ENCODE measurements around the gene MKKS. TPM values are rescaled to one million over a fixed set of nuclear protein-coding genes. Genes with fewer than 3 reads are reported as not detected.

Gene MKKS
- total RNA-seq, 2 experiments from 2014 or later: 6.6 to 7.5 TPM

DNA sequence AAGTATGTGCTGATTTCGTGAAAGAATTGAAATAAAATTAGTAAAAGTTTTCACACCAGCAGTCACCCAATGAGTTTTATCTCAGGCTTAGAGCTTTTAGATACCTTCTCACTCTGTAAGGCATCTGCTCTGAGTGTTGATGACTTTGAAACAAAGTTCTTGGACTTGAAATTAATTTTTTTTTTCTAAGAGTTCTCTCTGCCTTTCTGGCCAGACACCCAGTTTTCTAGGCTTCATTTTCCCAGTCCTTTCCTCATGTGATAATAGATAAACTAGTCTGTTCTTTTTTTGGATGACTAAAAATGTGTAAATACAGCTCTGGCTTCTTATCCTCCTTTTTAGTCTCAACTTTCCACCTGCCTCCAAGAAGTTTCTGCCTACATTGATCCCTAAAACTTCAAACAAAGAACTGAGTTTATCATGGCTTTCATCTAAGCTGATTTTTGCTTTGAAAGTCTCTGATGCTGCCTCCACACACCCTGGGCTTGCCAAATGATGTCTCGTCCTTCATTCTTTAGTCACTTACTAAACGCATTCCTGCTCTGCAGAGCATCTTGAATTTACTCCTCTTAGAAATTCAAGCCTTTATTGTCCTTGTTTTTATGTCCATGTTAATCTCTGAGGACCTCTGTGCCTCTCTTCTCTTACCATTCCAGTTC lies 33.8 kb upstream of the MKKS start:
- no peak for DNase-seq
- Mint-ChIP-seq H3K4me1 (peaks cover 15% of the 10 kb centered on the region), H3K27me3 (no peaks in the 10 kb centered on the region), H3K4me3 (no peak overlapping the region), H3K27ac (no peak overlapping the region), H3K9me3 (ENCODE audit: low read depth) (no peaks in the 10 kb centered on the region), H3K36me3 (peaks cover 13% of the 10 kb centered on the region)
- no peak for ATAC-seq
- CTCF ChIA-PET: interaction anchor here (1.0 to 2.3 kb wide), 4 partner anchors 41 to 228 kb away, joined by 3 to 9 read pairs (median 4); no protein-coding TSS in a partner anchor

- CTCF ChIA-PET: interaction anchor here (1.1 to 2.3 kb wide), 2 partner anchors 21 to 70 kb away, joined by 4 to 9 read pairs; no protein-coding TSS in a partner anchor
- H3K4me3 Mint-ChIP-seq: no peak overlapping the region
- peaks cover 2% of the 10 kb centered on the region for H3K9me3 Mint-ChIP-seq (ENCODE audit: low read depth)
- H3K36me3 Mint-ChIP-seq: peaks cover 19% of the 10 kb centered on the region
- H3K27me3 Mint-ChIP-seq: no peaks in the 10 kb centered on the region
- peaks cover 18% of the 10 kb centered on the region for H3K4me1 Mint-ChIP-seq
- ATAC-seq (no peak), DNase-seq (no peak)
- no peak overlapping the region for H3K27ac Mint-ChIP-seq
Measured at GRCh38 chr20:10466855-10467254, 32.8 kb upstream of the MKKS start.

- DNase-seq (no peak), ATAC-seq (no peak)
- CTCF ChIA-PET: interaction anchor here (1.1 kb wide), 1 partner anchor 21 kb away, joined by 4 read pairs; no protein-coding TSS in a partner anchor
- Mint-ChIP-seq H3K27ac (no peak overlapping the region), H3K4me1 (peaks cover 21% of the 10 kb centered on the region), H3K27me3 (no peaks in the 10 kb centered on the region), H3K9me3 (ENCODE audit: low read depth) (peaks cover 2% of the 10 kb centered on the region), H3K36me3 (peaks cover 20% of the 10 kb centered on the region), H3K4me3 (no peak overlapping the region)
Measured at GRCh38 chr20:10466325-10466724, 32.3 kb upstream of the MKKS start.

- no peak for ATAC-seq
- peaks cover 24% of the 10 kb centered on the region for H3K4me1 Mint-ChIP-seq
- no peak overlapping the region for H3K4me3 Mint-ChIP-seq
- H3K27me3 Mint-ChIP-seq: no peaks in the 10 kb centered on the region
- H3K27ac Mint-ChIP-seq: no peak overlapping the region
- peaks cover 5% of the 10 kb centered on the region for H3K9me3 Mint-ChIP-seq (ENCODE audit: low read depth)
- DNase-seq: no peak
- peaks cover 32% of the 10 kb centered on the region for H3K36me3 Mint-ChIP-seq
- CTCF ChIA-PET: interaction anchor here (1.6 kb wide), 1 partner anchor 487 kb away, joined by 3 read pairs; no protein-coding TSS in a partner anchor
Measured at GRCh38 chr20:10465135-10465534, 31.1 kb upstream of the MKKS start.

DNA sequence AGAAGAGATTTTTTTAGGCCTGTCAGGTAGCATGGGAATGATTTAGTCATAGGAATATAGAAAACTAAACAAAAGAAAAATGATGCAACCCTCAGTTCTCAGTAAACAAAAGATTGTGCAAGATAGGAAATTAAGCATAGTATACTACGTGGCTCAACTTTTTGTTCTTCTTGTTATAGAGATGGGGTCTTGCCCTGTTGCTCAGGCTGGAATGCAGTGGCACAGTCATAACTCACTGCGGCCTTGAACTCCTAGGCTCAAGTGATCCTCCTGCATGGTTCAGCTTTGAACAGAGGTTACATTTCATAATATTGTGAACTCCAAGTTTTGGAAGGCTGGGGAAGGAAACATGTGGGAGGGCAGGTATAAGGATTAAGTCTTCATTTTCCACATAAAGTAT lies 29.6 kb upstream of the MKKS start:
- Mint-ChIP-seq H3K4me3 (no peak overlapping the region), H3K4me1 (peaks cover 22% of the 10 kb centered on the region), H3K36me3 (peaks cover 44% of the 10 kb centered on the region), H3K27ac (no peak overlapping the region), H3K27me3 (no peaks in the 10 kb centered on the region), H3K9me3 (ENCODE audit: low read depth) (peaks cover 7% of the 10 kb centered on the region)
- ATAC-seq (no peak), DNase-seq (no peak)
- CTCF ChIA-PET: no interaction called here

GRCh38 chr20:10462516-10462915 lies 28.5 kb upstream of the MKKS start:
- H3K4me3 Mint-ChIP-seq: no peak overlapping the region
- H3K27me3 Mint-ChIP-seq: no peaks in the 10 kb centered on the region
- DNase-seq: no peak
- CTCF ChIA-PET: no interaction called here
- H3K4me1 Mint-ChIP-seq: peaks cover 17% of the 10 kb centered on the region
- no peak overlapping the region for H3K27ac Mint-ChIP-seq
- H3K9me3 Mint-ChIP-seq (ENCODE audit: low read depth): peaks cover 12% of the 10 kb centered on the region
- ATAC-seq: no peak
- H3K36me3 Mint-ChIP-seq: peaks cover 52% of the 10 kb centered on the region

- H3K36me3 Mint-ChIP-seq: peaks cover 58% of the 10 kb centered on the region
- CTCF ChIA-PET: no interaction called here
- no peak overlapping the region for H3K4me3 Mint-ChIP-seq
Measured at GRCh38 chr20:10461495-10461894, 27.5 kb upstream of the MKKS start.

GRCh38 chr20:10454151-10454750 lies 20.2 kb upstream of the MKKS start:
- peaks cover 19% of the 10 kb centered on the region for H3K4me1 Mint-ChIP-seq
- peak overlapping the region; percentile 48 for H3K27ac Mint-ChIP-seq
- CTCF ChIA-PET: interaction anchor here (2.5 kb wide), 1 partner anchor 20 kb away, joined by 9 read pairs; the partner anchor contains the start of genes MKKS and SLX4IP
- H3K27me3 Mint-ChIP-seq: no peaks in the 10 kb centered on the region
- H3K4me3 Mint-ChIP-seq: no peak overlapping the region
- DNase-seq: no peak
- peaks cover 11% of the 10 kb centered on the region for H3K9me3 Mint-ChIP-seq (ENCODE audit: low read depth)
- no peak for ATAC-seq
- peaks cover 25% of the 10 kb centered on the region for H3K36me3 Mint-ChIP-seq

More at GRCh38 chr20:10461495-10461894, 27.5 kb upstream of the MKKS start:
- Mint-ChIP-seq H3K9me3 (ENCODE audit: low read depth) (peaks cover 16% of the 10 kb centered on the region), H3K4me1 (peaks cover 17% of the 10 kb centered on the region), H3K27me3 (no peaks in the 10 kb centered on the region), H3K27ac (no peak overlapping the region)
- no peak for ATAC-seq
- no peak for DNase-seq

DNA sequence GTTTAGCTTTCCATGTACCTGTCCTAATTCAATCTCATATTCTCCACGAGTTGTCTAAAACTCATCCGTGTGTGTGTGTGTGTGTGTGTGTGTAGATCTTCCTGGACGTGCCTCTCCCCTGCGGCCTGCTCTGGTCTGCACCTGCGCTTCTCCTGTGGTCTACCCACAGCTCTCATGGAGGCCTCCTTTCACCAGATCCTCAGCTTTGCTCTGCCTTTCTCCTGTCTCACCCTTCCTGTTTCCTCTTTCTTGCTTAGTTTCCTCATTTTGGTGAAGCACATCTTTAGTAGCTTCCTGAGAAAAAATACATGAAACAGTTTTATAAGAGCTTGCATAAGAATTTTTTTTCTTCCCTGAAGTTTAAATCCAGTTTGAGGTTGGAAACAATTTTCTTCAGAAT lies 19.2 kb upstream of the MKKS start:
- CTCF ChIA-PET: interaction anchor here (0.7 to 2.5 kb wide), 5 partner anchors 14 to 83 kb away, joined by 3 to 9 read pairs (median 5); partner anchors contain the start of genes MKKS and SLX4IP
- Mint-ChIP-seq H3K27me3 (no peaks in the 10 kb centered on the region), H3K4me1 (peaks cover 19% of the 10 kb centered on the region), H3K27ac (peak overlapping the region; percentile 67), H3K36me3 (peaks cover 15% of the 10 kb centered on the region), H3K4me3 (peak overlapping the region; percentile 10), H3K9me3 (ENCODE audit: low read depth) (peaks cover 5% of the 10 kb centered on the region)
- DNase-seq (peak; percentile 66), ATAC-seq (peak; percentile 87)

GRCh38 chr20:10449270-10449669 lies 15.2 kb upstream of the MKKS start:
- CTCF ChIA-PET: interaction anchor here (0.8 kb wide), 1 partner anchor 13 kb away, joined by 3 read pairs; no protein-coding TSS in a partner anchor
- Mint-ChIP-seq H3K4me1 (peaks cover 37% of the 10 kb centered on the region), H3K4me3 (no peak overlapping the region), H3K36me3 (peaks cover 5% of the 10 kb centered on the region), H3K27me3 (no peaks in the 10 kb centered on the region), H3K27ac (no peak overlapping the region), H3K9me3 (ENCODE audit: low read depth) (no peaks in the 10 kb centered on the region)
- no peak for ATAC-seq
- DNase-seq: no peak

DNA sequence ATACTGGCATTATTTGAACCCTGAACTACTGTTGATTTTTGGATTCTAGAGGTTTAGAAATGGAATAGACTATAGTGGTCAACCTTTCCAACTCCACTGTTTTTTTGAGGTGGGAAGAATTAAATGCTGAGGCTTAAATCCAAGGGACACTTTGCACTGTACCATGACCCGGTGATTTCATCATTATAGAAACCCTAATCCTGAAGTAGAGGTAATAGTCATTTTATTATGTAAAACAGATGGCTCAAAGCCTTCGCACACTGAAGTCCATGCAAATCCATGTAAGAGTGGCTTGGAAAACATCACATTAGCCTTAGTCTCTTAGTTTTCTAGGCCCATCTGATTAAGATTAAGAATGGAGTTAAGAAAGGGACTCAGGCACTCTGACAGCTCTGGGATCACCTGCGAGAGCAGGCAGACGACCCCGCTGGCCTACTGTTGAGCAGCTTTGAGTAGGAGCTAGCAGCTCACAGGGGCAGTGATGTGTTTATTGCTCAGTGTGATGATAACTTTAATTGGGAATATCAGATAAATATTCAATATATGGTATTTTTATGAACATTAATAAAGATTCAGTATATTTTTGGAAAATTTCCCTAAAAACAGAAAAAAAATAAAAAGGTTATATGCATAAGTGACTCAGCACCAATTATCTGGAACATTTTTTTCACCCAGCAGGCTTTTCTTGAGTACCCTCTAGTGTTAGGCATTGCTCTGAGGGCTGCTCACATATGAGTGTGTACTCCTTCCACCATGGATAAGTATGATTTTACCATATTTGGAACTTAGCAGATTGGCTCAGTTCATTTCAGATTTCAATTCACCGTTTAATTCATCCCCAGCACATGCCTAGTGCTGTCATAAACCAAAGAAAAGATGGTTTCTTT lies 14.5 kb upstream of the MKKS start:
- Mint-ChIP-seq H3K27me3 (no peaks in the 10 kb centered on the region), H3K9me3 (ENCODE audit: low read depth) (no peaks in the 10 kb centered on the region), H3K4me1 (peaks cover 30% of the 10 kb centered on the region), H3K4me3 (no peak overlapping the region), H3K36me3 (peaks cover 5% of the 10 kb centered on the region), H3K27ac (peak overlapping the region; percentile 12)
- DNase-seq: no peak
- ATAC-seq: no peak
- CTCF ChIA-PET: interaction anchor here (0.8 kb wide), 1 partner anchor 12 kb away, joined by 3 read pairs; no protein-coding TSS in a partner anchor

DNA sequence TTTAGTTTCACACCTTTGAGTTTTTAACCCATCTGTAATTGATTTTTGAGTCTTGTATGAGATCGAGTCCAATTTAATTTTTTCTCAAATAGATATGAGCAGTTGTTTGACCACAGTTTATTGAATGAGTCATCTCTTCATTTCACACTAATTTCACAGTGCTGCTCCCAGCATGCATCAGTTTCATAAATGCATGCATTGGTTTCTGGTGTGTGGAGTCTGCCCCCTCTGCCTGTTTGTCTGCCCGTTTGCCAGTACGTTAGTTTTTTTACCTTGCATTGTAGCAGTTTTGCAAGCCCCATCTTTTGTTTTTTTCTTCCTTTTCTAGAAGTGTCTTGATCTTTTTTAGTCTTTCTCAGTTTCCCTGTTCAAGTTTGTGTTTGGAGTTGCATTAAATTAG lies 13.0 kb upstream of the MKKS start:
- peak; percentile 98 for ATAC-seq
- no peaks in the 10 kb centered on the region for H3K9me3 Mint-ChIP-seq (ENCODE audit: low read depth)
- H3K27ac Mint-ChIP-seq: peak overlapping the region; percentile 89
- H3K4me3 Mint-ChIP-seq: peak overlapping the region; percentile 73
- H3K4me1 Mint-ChIP-seq: peaks cover 21% of the 10 kb centered on the region
- H3K36me3 Mint-ChIP-seq: peaks cover 7% of the 10 kb centered on the region
- CTCF ChIA-PET: no interaction called here
- DNase-seq: peak; percentile 84
- no peaks in the 10 kb centered on the region for H3K27me3 Mint-ChIP-seq

DNA sequence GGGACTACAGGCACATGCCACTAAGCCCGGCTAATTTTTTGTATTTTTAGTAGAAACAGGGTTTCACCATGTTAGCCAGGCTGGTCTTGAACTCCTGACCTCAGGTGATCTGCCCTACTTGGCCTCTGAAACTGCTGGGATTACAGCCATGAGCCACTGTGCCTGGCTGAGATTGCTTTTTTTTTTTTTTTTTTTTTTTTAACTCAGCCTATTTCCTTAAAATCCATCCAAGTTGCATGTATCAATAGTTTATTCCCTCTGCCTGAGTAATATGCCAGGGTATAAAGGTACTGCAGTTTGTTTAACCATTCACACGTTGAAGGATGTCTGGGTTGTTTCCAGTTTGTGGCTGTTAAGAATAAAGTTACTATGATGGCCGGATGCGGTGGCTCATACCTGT lies 11.7 kb upstream of the MKKS start:
- Mint-ChIP-seq H3K27ac (no peak overlapping the region), H3K27me3 (no peaks in the 10 kb centered on the region), H3K4me3 (no peak overlapping the region), H3K36me3 (peaks cover 7% of the 10 kb centered on the region), H3K4me1 (peaks cover 24% of the 10 kb centered on the region), H3K9me3 (ENCODE audit: low read depth) (no peaks in the 10 kb centered on the region)
- DNase-seq (no peak), ATAC-seq (no peak)
- CTCF ChIA-PET: no interaction called here
